ENCODE data around the gene RALGPS1.

DNA sequence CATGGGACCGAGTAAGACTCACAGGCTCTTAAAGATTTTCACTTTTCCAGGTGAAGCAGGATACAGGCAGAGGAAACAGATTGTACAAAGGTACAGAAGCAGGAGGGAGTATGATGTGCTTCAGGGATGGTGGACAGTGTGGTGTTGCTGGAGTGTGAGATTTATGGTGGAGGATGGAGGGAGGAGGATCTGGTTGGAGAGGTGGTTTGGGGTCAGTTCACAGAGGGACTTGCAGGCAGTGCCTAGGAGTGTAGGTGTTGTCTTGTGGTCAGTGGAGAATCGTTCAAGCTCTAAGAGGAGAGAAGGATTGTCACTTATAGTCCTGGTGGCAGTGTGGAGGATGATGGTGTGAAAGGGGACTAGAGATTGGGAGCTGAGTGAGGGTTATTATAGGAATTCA, 11.8 kb downstream of the RALGPS1 start:
- TF ChIP-seq, protein P1, sequence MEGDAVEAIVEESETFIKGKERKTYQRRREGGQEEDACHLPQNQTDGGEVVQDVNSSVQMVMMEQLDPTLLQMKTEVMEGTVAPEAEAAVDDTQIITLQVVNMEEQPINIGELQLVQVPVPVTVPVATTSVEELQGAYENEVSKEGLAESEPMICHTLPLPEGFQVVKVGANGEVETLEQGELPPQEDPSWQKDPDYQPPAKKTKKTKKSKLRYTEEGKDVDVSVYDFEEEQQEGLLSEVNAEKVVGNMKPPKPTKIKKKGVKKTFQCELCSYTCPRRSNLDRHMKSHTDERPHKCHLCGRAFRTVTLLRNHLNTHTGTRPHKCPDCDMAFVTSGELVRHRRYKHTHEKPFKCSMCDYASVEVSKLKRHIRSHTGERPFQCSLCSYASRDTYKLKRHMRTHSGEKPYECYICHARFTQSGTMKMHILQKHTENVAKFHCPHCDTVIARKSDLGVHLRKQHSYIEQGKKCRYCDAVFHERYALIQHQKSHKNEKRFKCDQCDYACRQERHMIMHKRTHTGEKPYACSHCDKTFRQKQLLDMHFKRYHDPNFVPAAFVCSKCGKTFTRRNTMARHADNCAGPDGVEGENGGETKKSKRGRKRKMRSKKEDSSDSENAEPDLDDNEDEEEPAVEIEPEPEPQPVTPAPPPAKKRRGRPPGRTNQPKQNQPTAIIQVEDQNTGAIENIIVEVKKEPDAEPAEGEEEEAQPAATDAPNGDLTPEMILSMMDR (IDR thresholded peaks at IDR 0.05) = no peak
- TF ChIP-seq POLR2A (IDR thresholded peaks at IDR 0.05) = no peak
